ENCODE results near the gene CDKN2A.

Gene CDKN2A

GRCh38 chr9:22030101-22030598, 36.0 kb upstream of the CDKN2A start:
- DNase-seq (ENCODE audit: low read depth): no peak
- in situ Hi-C loops (cut with HindIII; ENCODE audit: low sequenced_read_pairs): loop anchor here (25.0 kb wide), 1 partner anchor 207 kb away; no protein-coding TSS in a partner anchor
- no peak overlapping the region for H3K4me3 ChIP-seq (ENCODE audit: low read depth, low read length)
- no peak for TF ChIP-seq CTCF (IDR thresholded peaks at IDR 0.05; ENCODE audit: low read depth, low read length, missing control alignments)

- in situ Hi-C loops (cut with HindIII; ENCODE audit: low sequenced_read_pairs): loop anchor here (25.0 kb wide), 1 partner anchor 208 kb away; no protein-coding TSS in a partner anchor
- no peak for TF ChIP-seq CTCF (IDR thresholded peaks at IDR 0.05; ENCODE audit: low read depth, low read length, missing control alignments)
- DNase-seq (ENCODE audit: low read depth): no peak
Observed at GRCh38 chr9:22029231-22029630, 35.0 kb upstream of the CDKN2A start.

GRCh38 chr9:22028394-22028793, 34.2 kb upstream of the CDKN2A start:
- no peak for TF ChIP-seq CTCF (IDR thresholded peaks at IDR 0.05; ENCODE audit: low read depth, low read length, missing control alignments)
- in situ Hi-C loops (cut with HindIII; ENCODE audit: low sequenced_read_pairs): loop anchor here (25.0 kb wide), 1 partner anchor 209 kb away; no protein-coding TSS in a partner anchor
- DNase-seq (ENCODE audit: low read depth): no peak
- H3K4me3 ChIP-seq (ENCODE audit: low read depth, low read length): no peak overlapping the region

More at GRCh38 chr9:22029231-22029630, 35.0 kb upstream of the CDKN2A start:
- H3K4me3 ChIP-seq (ENCODE audit: low read depth, low read length): no peak overlapping the region

GRCh38 chr9:22026696-22027095, 32.5 kb upstream of the CDKN2A start:
- no peak for TF ChIP-seq CTCF (IDR thresholded peaks at IDR 0.05; ENCODE audit: low read depth, low read length, missing control alignments)
- in situ Hi-C loops (cut with HindIII; ENCODE audit: low sequenced_read_pairs): loop anchor here (25.0 kb wide), 1 partner anchor 211 kb away; no protein-coding TSS in a partner anchor
- DNase-seq (ENCODE audit: low read depth): no peak
- H3K4me3 ChIP-seq (ENCODE audit: low read depth, low read length): no peak overlapping the region

- no peak for TF ChIP-seq CTCF (IDR thresholded peaks at IDR 0.05; ENCODE audit: low read depth, low read length, missing control alignments)
- in situ Hi-C loops (cut with HindIII; ENCODE audit: low sequenced_read_pairs): loop anchor here (25.0 kb wide), 1 partner anchor 210 kb away; the partner anchor contains the start of gene MTAP
- no peak overlapping the region for H3K4me3 ChIP-seq (ENCODE audit: low read depth, low read length)
- DNase-seq (ENCODE audit: low read depth): no peak
Observed at GRCh38 chr9:22022396-22022795, 28.2 kb upstream of the CDKN2A start.

- no peak for TF ChIP-seq CTCF (IDR thresholded peaks at IDR 0.05; ENCODE audit: low read depth, low read length, missing control alignments)
Observed at GRCh38 chr9:22010866-22011625, 16.9 kb upstream of the CDKN2A start.

More at GRCh38 chr9:22010866-22011625, 16.9 kb upstream of the CDKN2A start:
- DNase-seq (ENCODE audit: low read depth): no peak
- no peak overlapping the region for H3K4me3 ChIP-seq (ENCODE audit: low read depth, low read length)
- in situ Hi-C loops (cut with HindIII; ENCODE audit: low sequenced_read_pairs): loop anchor here (25.0 kb wide), 1 partner anchor 199 kb away; the partner anchor contains the start of gene MTAP
